ENCODE data around the gene TTN.

Gene TTN

DNA sequence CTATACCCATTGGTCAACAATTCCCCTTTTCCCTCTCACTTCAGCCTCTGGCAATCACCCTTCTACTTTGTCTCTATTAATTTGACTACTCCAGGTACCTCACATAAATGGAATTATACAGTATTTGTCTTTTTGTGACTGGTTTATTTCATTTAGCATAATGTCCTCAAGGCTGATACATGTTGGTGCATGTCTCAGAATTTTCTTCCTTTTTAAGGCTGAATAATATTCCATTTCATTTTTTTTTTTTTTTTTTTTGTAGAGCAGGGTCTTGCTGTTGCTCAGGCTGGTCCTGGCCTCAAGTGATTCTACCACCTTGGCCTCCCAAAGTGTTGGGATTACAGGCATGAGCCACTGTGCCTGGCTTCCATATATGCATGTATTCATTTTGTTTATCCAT, 330.7 kb downstream of the TTN start:
- Histone ChIP-seq H3K4me1 (ENCODE audit: control insufficient read depth, insufficient read depth, low read length, unreplicated experiment) (peaks cover 13% of the 10 kb centered on the region), H3K27me3 (ENCODE audit: insufficient read depth, low read length) (no peaks in the 10 kb centered on the region), H3K36me3 (ENCODE audit: insufficient read depth, low read length) (no peaks in the 10 kb centered on the region), H2AFZ (ENCODE audit: low read length, unreplicated experiment) (no peak overlapping the region), H3K79me2 (ENCODE audit: control insufficient read depth, insufficient read depth, low read length, unreplicated experiment) (peaks cover 18% of the 10 kb centered on the region), H3K27ac (ENCODE audit: low read depth, low read length) (no peak overlapping the region), H3K4me3 (ENCODE audit: low read depth, low read length) (no peak overlapping the region)

Data from ACC112 (cell line).